ENCODE results near the gene APOBEC3A. TPM values are rescaled to one million over a fixed set of nuclear protein-coding genes. Genes with fewer than 3 reads are reported as not detected.

APOBEC3A gene
- total and polyA plus RNA-seq, 10 of the 15 experiments (the other 5 are each of a cell fraction or from before 2014, with no cell fraction given) = 0.20 TPM; not detected in 9

GRCh38 chr22:38935023-38935422 lies 22.4 kb upstream of the APOBEC3A start (continued):
- TF ChIP-seq, protein P1, sequence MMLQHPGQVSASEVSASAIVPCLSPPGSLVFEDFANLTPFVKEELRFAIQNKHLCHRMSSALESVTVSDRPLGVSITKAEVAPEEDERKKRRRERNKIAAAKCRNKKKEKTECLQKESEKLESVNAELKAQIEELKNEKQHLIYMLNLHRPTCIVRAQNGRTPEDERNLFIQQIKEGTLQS (IDR thresholded peaks at IDR 0.05; ENCODE audit: borderline replicate concordance, extremely low read depth, low read depth, low read length) = no peak
- TF ChIP-seq, protein P2, sequence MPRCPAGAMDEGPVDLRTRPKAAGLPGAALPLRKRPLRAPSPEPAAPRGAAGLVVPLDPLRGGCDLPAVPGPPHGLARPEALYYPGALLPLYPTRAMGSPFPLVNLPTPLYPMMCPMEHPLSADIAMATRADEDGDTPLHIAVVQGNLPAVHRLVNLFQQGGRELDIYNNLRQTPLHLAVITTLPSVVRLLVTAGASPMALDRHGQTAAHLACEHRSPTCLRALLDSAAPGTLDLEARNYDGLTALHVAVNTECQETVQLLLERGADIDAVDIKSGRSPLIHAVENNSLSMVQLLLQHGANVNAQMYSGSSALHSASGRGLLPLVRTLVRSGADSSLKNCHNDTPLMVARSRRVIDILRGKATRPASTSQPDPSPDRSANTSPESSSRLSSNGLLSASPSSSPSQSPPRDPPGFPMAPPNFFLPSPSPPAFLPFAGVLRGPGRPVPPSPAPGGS (IDR thresholded peaks at IDR 0.05; ENCODE audit: borderline replicate concordance, insufficient read depth, low read depth, low read length, poor library complexity, severe bottlenecking) = no peak

GRCh38 chr22:38935616-38936015 lies 21.8 kb upstream of the APOBEC3A start:
- RAD21 ChIA-PET (ENCODE audit: unreplicated experiment) = no interaction called here
- DNase-seq (ENCODE audit: low read depth, low spot score) (no peak), FAIRE-seq (no peak), ATAC-seq (no peak)
- H3K27ac ChIP-seq (ENCODE audit: control insufficient read depth, insufficient read depth) = no peak overlapping the region
- H3K4me2 ChIP-seq (ENCODE audit: control insufficient read depth, insufficient read depth) = no peak overlapping the region
- no peak overlapping the region for H3K9ac ChIP-seq (ENCODE audit: control insufficient read depth, insufficient read depth, low read length)
- BruUV-seq (replicated peaks) = no TSS peak
- H3K36me3 ChIP-seq (ENCODE audit: control insufficient read depth in 2 of 2, insufficient read depth in 2 of 2, low read length in 1 of 2) = no peaks in the 10 kb centered on the region
- H4K20me1 ChIP-seq (ENCODE audit: control insufficient read depth, insufficient read depth) = no peaks in the 10 kb centered on the region
- in situ Hi-C loops (cut with MboI) (no loop called here), intact Hi-C loops (cut with micrococcal nuclease; ENCODE audit: unreplicated experiment) (no loop called here)
- POLR2A ChIA-PET = no interaction called here
- peaks cover under 1% of the 10 kb centered on the region for H3K4me1 ChIP-seq (ENCODE audit: control insufficient read depth, insufficient read depth, low read length)
- no peaks in the 10 kb centered on the region for H3K9me3 ChIP-seq (replicated peaks; ENCODE audit: control insufficient read depth, insufficient read depth, low read length)
- TF ChIP-seq SIX5 (IDR thresholded peaks at IDR 0.05; ENCODE audit: low read depth, low read length, severe bottlenecking) = no peak
- no peak for TF ChIP-seq RCOR1 (conservative IDR thresholded peaks at IDR 0.05; ENCODE audit: low read depth, low read length)
- TF ChIP-seq KLF5 (IDR thresholded peaks at IDR 0.05; ENCODE audit: partially characterized antibody) = no peak
- TF ChIP-seq RFX5 (IDR thresholded peaks at IDR 0.05; ENCODE audit: low read depth, low read length) = no peak
- TF ChIP-seq MTA2 (IDR thresholded peaks at IDR 0.05; ENCODE audit: low read depth) = no peak
- TF ChIP-seq, protein P3, sequence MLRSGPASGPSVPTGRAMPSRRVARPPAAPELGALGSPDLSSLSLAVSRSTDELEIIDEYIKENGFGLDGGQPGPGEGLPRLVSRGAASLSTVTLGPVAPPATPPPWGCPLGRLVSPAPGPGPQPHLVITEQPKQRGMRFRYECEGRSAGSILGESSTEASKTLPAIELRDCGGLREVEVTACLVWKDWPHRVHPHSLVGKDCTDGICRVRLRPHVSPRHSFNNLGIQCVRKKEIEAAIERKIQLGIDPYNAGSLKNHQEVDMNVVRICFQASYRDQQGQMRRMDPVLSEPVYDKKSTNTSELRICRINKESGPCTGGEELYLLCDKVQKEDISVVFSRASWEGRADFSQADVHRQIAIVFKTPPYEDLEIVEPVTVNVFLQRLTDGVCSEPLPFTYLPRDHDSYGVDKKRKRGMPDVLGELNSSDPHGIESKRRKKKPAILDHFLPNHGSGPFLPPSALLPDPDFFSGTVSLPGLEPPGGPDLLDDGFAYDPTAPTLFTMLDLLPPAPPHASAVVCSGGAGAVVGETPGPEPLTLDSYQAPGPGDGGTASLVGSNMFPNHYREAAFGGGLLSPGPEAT (IDR thresholded peaks at IDR 0.05; ENCODE audit: low read depth) = no peak
- TF ChIP-seq NFIC (IDR thresholded peaks at IDR 0.05; ENCODE audit: low read depth, low read length) = no peak
- no peak for TF ChIP-seq ETV6 (conservative IDR thresholded peaks at IDR 0.05 in 1 of 2, IDR thresholded peaks at IDR 0.05 in 1 of 2; ENCODE audit: borderline replicate concordance in 1 of 2, low read depth in 1 of 2)
- TF ChIP-seq PML (IDR thresholded peaks at IDR 0.05; ENCODE audit: low read length) = no peak
- TF ChIP-seq MEF2A (IDR thresholded peaks at IDR 0.05; ENCODE audit: insufficient read depth, low read depth, low read length) = no peak
- no peak for TF ChIP-seq SUPT20H (IDR thresholded peaks at IDR 0.05; ENCODE audit: borderline replicate concordance, control insufficient read depth, low read depth, low read length)
- no peak for TF ChIP-seq RB1 (IDR thresholded peaks at IDR 0.05; ENCODE audit: borderline replicate concordance)
- TF ChIP-seq CEBPB (IDR thresholded peaks at IDR 0.05; ENCODE audit: borderline replicate concordance in 1 of 2, low read depth in 2 of 2, low read length in 2 of 2) = no peak
- TF ChIP-seq TARDBP (IDR thresholded peaks at IDR 0.05; ENCODE audit: borderline replicate concordance) = no peak
- no peak overlapping the region for H2AFZ ChIP-seq (ENCODE audit: control insufficient read depth, low read depth, low read length)
- H3K27me3 ChIP-seq (replicated peaks in 1 of 2; ENCODE audit: control insufficient read depth in 2 of 2, insufficient read depth in 2 of 2, low read length in 1 of 2) = no peaks in the 10 kb centered on the region
- H3K4me3 ChIP-seq = no peak overlapping the region
- no peaks in the 10 kb centered on the region for H3K79me2 ChIP-seq (ENCODE audit: control insufficient read depth, insufficient read depth, low read length)
- 84% methylated on average over 13 of the region's 13 CpGs for WGBS (ENCODE audit: insufficient coverage, insufficient replicate concordance, low lambda C conversion rate, missing lambda C conversion rate)
- CTCF ChIA-PET = no interaction called here
- SMC1A ChIA-PET (ENCODE audit: uncharacterized antibody, unreplicated experiment) = no interaction called here
